B cell (primary cell): ENCODE results near the gene BCL3.

ENCODE experiments used
- CTCF ChIP-seq: fragments of 200-600 bp; IDR thresholded peaks from one replicate; pipeline ENCODE4 v1.8.0; 2022; ENCODE audit warnings: antibody characterized with exemption, mild to moderate bottlenecking
- EZH2 ChIP-seq: IDR thresholded peaks from 2 replicates; pipeline ENCODE4 v1.6.1; 2012; ENCODE audit warnings: borderline replicate concordance, low read depth, mild to moderate bottlenecking, moderate library complexity, low read length; ENCODE audit not compliant: insufficient read depth, poor library complexity, severe bottlenecking

DNA sequence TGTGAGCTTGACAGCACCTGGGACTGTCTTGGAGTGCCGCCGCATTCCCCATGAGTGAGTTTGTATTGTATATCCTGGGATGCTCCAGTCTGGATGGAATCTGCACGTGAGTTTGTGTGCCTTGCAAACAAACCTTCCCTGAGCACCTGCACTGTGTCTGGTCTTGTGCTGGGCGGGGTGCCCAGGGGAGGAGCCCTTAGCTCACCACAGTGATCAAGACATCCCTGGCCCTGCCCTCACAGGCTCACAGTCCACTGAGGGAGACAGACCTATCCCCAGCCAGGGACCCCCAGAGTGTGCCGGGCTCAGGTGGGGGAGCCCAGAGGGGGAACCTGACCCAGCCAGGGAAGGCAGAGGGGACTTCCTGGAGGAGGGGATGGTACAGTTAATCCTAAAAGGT, 58.7 kb downstream of the BCL3 start:
- no peak for TF ChIP-seq CTCF
- no peak for TF ChIP-seq EZH2
